Thyroid gland (tissue), 4 donors: Measurements from ENCODE around the gene NCKAP5.

ENCODE experiments used
- CTCF ChIP-seq, 6 experiments: fragments of 200-600 bp in 3 of 6; fragments of 450-650 bp in 3 of 6; sonication (generic) in 3 of 6; IDR thresholded peaks; one replicate each; pipeline ENCODE4 v1.5.1; 2016 to 2019; ENCODE audit warnings: antibody characterized with exemption in 6 of 6, mild to moderate bottlenecking in 2 of 6, inconsistent platforms in 1 of 6, moderate library complexity in 1 of 6
- POLR2A ChIP-seq, 2 donors: fragments of 450-650 bp; IDR thresholded peaks; one replicate each; pipeline ENCODE4 v1.6.1; 2017; ENCODE audit warnings: antibody characterized with exemption in 2 of 2, mild to moderate bottlenecking in 2 of 2, moderate library complexity in 1 of 2

GRCh38 chr2:132760971-132761370 is 807.3 kb downstream of the NCKAP5 start:
- TF ChIP-seq CTCF (IDR thresholded peaks at IDR 0.05) (no peak), POLR2A (IDR thresholded peaks at IDR 0.05) (no peak)
